HG03342 (cell line): Measurements from ENCODE around the gene ZMYND10.
A peak's percentile ranks its signal among the peaks of the same experiment; 100 is the strongest.
"Not testable (repeated sequence)": the region's sequence is repeated elsewhere in the genome, so short reads cannot be mapped to it uniquely, and the experiment has no call there.

ENCODE experiments used
- ATAC-seq: cut with Tn5 transposase; IDR thresholded peaks from one replicate; pipeline ENCODE4 v1.9.1; 2021; ENCODE audit warnings: mild to moderate bottlenecking, moderate library complexity; ENCODE audit not compliant: unreplicated experiment

ZMYND10 gene

GRCh38 chr3:50312041-50312440 lies 33.5 kb downstream of the ZMYND10 start:
- not testable (repeated sequence) for ATAC-seq

- ATAC-seq: no peak
Measured at GRCh38 chr3:50304601-50305000, 40.9 kb downstream of the ZMYND10 start.

GRCh38 chr3:50303013-50303815 lies 42.3 kb downstream of the ZMYND10 start, which contains the start of gene HYAL1:
Gene HYAL1, minus strand, starts transcription at chr3:50303574. Its CDS starts 618 bp downstream, at chr3:50302956.
- no peak for ATAC-seq

GRCh38 chr3:50302095-50303012 lies 43.2 kb downstream of the ZMYND10 start:
- ATAC-seq: no peak

GRCh38 chr3:50300681-50301254 lies 44.8 kb downstream of the ZMYND10 start:
- ATAC-seq: no peak

GRCh38 chr3:50299929-50300680 lies 45.4 kb downstream of the ZMYND10 start:
- no peak for ATAC-seq

- no peak for ATAC-seq
Measured at GRCh38 chr3:50299638-50299928, 45.9 kb downstream of the ZMYND10 start.

GRCh38 chr3:50298836-50299637 lies 46.5 kb downstream of the ZMYND10 start, which contains the start of the genes HYAL3 and NAA80:
Gene HYAL3, minus strand, starts transcription at chr3:50299405. Its CDS starts 3,803 bp downstream, at chr3:50295602.
Gene NAA80, minus strand, starts transcription at chr3:50299405. Its CDS starts 1,942 bp downstream, at chr3:50297463.
- peak; percentile 86 for ATAC-seq

- no peak for ATAC-seq
Measured at GRCh38 chr3:50297896-50298725, 47.4 kb downstream of the ZMYND10 start.

GRCh38 chr3:50297384-50297775 lies 48.2 kb downstream of the ZMYND10 start:
- ATAC-seq: no peak

GRCh38 chr3:50296721-50297383 lies 48.7 kb downstream of the ZMYND10 start:
- no peak for ATAC-seq

- ATAC-seq: no peak
Measured at GRCh38 chr3:50295553-50296431, 49.7 kb downstream of the ZMYND10 start.

- ATAC-seq: no peak
Measured at GRCh38 chr3:50294492-50295403, 50.8 kb downstream of the ZMYND10 start.

GRCh38 chr3:50294089-50294488 lies 51.4 kb downstream of the ZMYND10 start:
- ATAC-seq: no peak

- ATAC-seq: no peak
Measured at GRCh38 chr3:50293079-50293801, 52.3 kb downstream of the ZMYND10 start.
